HCT116 (cell line): ENCODE measurements around the gene THRB.

Experiments used
- CBX3 ChIP-seq: IDR thresholded peaks from 2 replicates; pipeline ENCODE4 v1.6.1; 2012; ENCODE audit warnings: low read depth
- CEBPB ChIP-seq: IDR thresholded peaks from 2 replicates; pipeline ENCODE4 v1.6.1; 2012; ENCODE audit warnings: low read depth
- EZH2 ChIP-seq: fragments of 200-600 bp; sonication (generic); IDR thresholded peaks from 2 replicates; pipeline ENCODE4 v1.6.1; 2017; ENCODE audit warnings: antibody characterized with exemption, mixed run types
- EZH2phosphoT487 ChIP-seq: fragments of 200-600 bp; IDR thresholded peaks from 2 replicates; pipeline ENCODE4 v1.6.1; 2018; ENCODE audit warnings: antibody characterized with exemption, borderline replicate concordance
- JUND ChIP-seq: IDR thresholded peaks from 2 replicates; pipeline ENCODE4 v1.6.1; 2012
- POLR2A ChIP-seq: IDR thresholded peaks from 2 replicates; pipeline ENCODE4 v1.7.0; 2011; ENCODE audit warnings: borderline replicate concordance; ENCODE audit not compliant: insufficient read depth, insufficient read length; ENCODE audit errors: extremely low read depth
- POLR2AphosphoS5 ChIP-seq: IDR thresholded peaks from 2 replicates; pipeline ENCODE4 v1.6.1; 2011; ENCODE audit warnings: mild to moderate bottlenecking, low read depth, low read length, moderate library complexity
- SRF ChIP-seq: IDR thresholded peaks from 2 replicates; pipeline ENCODE4 v1.6.1; 2012; ENCODE audit warnings: low read depth
- YY1 ChIP-seq: IDR thresholded peaks from 2 replicates; pipeline ENCODE4 v1.6.1; 2011; ENCODE audit warnings: low read length, low read depth, moderate library complexity, mild to moderate bottlenecking; ENCODE audit not compliant: insufficient replicate concordance; ENCODE audit errors: extremely low read depth
- ZNF274 ChIP-seq: fragments of 200-500 bp; sonication (Bioruptor generic); IDR thresholded peaks from 2 replicates; pipeline ENCODE4 v1.6.1; 2014; ENCODE audit warnings: mild to moderate bottlenecking, low read depth, low read length, inconsistent platforms
- TF ChIP-seq, protein P1 (sequence below), 3 experiments: fragments of 200-600 bp in 1 of 3; sonication (generic) in 1 of 3; IDR thresholded peaks in 2 of 3; conservative IDR thresholded peaks in 1 of 3; 2 replicates each; pipeline ENCODE4 v1.5.1; 2012 to 2017; ENCODE audit warnings: low read depth in 2 of 3, low read length in 2 of 3, antibody characterized with exemption in 1 of 3, borderline replicate concordance in 1 of 3, control low read depth in 1 of 3, mild to moderate bottlenecking in 1 of 3, mixed read lengths in 1 of 3, mixed run types in 1 of 3, moderate library complexity in 1 of 3; ENCODE audit not compliant: insufficient read depth in 1 of 3
- TF ChIP-seq, protein P2 (sequence below): IDR thresholded peaks from 2 replicates; pipeline ENCODE4 v1.6.1; 2012
- TF ChIP-seq, protein P3 (sequence below): IDR thresholded peaks from 2 replicates; pipeline ENCODE4 v1.6.1; 2012; ENCODE audit warnings: low read depth
- TF ChIP-seq, protein P4 (sequence below): IDR thresholded peaks from 2 replicates; pipeline ENCODE4 v1.6.1; 2012

DNA sequence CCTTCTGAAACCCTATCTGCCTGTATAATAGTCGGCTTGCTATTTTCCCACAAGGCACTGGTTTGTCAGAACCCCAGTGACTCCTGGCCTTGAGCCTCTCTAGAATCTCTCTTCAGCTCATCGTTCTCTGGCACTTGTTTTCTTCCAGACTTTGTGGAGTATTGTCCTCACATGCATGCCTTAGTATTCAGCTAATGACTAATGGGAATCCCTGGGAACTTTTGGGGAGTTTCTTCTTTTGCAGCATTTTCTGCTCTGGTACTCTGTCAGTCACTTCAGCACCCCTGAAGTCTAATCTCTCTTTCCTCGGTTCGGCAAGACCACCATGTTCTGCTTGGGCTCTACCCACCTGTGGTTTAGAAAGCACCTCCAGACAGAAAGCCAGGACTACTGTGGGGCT is 35.8 kb upstream of the THRB start:
- TF ChIP-seq, protein P1, sequence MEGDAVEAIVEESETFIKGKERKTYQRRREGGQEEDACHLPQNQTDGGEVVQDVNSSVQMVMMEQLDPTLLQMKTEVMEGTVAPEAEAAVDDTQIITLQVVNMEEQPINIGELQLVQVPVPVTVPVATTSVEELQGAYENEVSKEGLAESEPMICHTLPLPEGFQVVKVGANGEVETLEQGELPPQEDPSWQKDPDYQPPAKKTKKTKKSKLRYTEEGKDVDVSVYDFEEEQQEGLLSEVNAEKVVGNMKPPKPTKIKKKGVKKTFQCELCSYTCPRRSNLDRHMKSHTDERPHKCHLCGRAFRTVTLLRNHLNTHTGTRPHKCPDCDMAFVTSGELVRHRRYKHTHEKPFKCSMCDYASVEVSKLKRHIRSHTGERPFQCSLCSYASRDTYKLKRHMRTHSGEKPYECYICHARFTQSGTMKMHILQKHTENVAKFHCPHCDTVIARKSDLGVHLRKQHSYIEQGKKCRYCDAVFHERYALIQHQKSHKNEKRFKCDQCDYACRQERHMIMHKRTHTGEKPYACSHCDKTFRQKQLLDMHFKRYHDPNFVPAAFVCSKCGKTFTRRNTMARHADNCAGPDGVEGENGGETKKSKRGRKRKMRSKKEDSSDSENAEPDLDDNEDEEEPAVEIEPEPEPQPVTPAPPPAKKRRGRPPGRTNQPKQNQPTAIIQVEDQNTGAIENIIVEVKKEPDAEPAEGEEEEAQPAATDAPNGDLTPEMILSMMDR (IDR thresholded peaks at IDR 0.05 in 2 of 3, conservative IDR thresholded peaks at IDR 0.05 in 1 of 3; ENCODE audit: borderline replicate concordance in 1 of 3, insufficient read depth in 1 of 3, low read depth in 2 of 3, low read length in 2 of 3) = no peak
- TF ChIP-seq YY1 (no peak), ZNF274 (no peak), SRF (no peak), POLR2AphosphoS5 (no peak), POLR2A (no peak), CEBPB (no peak), CBX3 (no peak), JUND (no peak), EZH2 (no peak), EZH2phosphoT487 (no peak)
- TF ChIP-seq, protein P2, sequence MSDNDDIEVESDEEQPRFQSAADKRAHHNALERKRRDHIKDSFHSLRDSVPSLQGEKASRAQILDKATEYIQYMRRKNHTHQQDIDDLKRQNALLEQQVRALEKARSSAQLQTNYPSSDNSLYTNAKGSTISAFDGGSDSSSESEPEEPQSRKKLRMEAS = no peak
- TF ChIP-seq, protein P3, sequence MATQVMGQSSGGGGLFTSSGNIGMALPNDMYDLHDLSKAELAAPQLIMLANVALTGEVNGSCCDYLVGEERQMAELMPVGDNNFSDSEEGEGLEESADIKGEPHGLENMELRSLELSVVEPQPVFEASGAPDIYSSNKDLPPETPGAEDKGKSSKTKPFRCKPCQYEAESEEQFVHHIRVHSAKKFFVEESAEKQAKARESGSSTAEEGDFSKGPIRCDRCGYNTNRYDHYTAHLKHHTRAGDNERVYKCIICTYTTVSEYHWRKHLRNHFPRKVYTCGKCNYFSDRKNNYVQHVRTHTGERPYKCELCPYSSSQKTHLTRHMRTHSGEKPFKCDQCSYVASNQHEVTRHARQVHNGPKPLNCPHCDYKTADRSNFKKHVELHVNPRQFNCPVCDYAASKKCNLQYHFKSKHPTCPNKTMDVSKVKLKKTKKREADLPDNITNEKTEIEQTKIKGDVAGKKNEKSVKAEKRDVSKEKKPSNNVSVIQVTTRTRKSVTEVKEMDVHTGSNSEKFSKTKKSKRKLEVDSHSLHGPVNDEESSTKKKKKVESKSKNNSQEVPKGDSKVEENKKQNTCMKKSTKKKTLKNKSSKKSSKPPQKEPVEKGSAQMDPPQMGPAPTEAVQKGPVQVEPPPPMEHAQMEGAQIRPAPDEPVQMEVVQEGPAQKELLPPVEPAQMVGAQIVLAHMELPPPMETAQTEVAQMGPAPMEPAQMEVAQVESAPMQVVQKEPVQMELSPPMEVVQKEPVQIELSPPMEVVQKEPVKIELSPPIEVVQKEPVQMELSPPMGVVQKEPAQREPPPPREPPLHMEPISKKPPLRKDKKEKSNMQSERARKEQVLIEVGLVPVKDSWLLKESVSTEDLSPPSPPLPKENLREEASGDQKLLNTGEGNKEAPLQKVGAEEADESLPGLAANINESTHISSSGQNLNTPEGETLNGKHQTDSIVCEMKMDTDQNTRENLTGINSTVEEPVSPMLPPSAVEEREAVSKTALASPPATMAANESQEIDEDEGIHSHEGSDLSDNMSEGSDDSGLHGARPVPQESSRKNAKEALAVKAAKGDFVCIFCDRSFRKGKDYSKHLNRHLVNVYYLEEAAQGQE = no peak
- TF ChIP-seq, protein P4, sequence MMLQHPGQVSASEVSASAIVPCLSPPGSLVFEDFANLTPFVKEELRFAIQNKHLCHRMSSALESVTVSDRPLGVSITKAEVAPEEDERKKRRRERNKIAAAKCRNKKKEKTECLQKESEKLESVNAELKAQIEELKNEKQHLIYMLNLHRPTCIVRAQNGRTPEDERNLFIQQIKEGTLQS = no peak
